H1 (cell line): ENCODE measurements around the gene RIT2.
A peak's percentile ranks its signal among the peaks of the same experiment; 100 is the strongest.

Experiments used
- ATF2 ChIP-seq: IDR thresholded peaks from 2 replicates; pipeline ENCODE4 v1.6.1; 2012; ENCODE audit warnings: low read length, inconsistent platforms
- CHD2 ChIP-seq: IDR thresholded peaks from 2 replicates; pipeline ENCODE4 v1.6.1; 2012; ENCODE audit warnings: low read length, improper control_type of control experiment
- CREB1 ChIP-seq: IDR thresholded peaks from 2 replicates; pipeline ENCODE4 v1.6.1; 2012; ENCODE audit warnings: inconsistent platforms
- CTCF ChIP-seq, 3 experiments: IDR thresholded peaks; 1 replicate in 2 of 3; 2 replicates in 1 of 3; pipeline versions ENCODE4 v1.5.1 to v1.6.1; 2011; ENCODE audit warnings: low read length in 3 of 3, mild to moderate bottlenecking in 3 of 3, inconsistent platforms in 2 of 3, low read depth in 1 of 3, moderate library complexity in 1 of 3; ENCODE audit not compliant: insufficient read depth in 1 of 3; ENCODE audit errors: control extremely low read depth in 1 of 3
- EP300 ChIP-seq, 2 experiments: IDR thresholded peaks; 1 replicate in 1 of 2; 2 replicates in 1 of 2; pipeline ENCODE4 v1.6.1; 2011 to 2012; ENCODE audit warnings: low read depth in 2 of 2, low read length in 2 of 2, mild to moderate bottlenecking in 2 of 2, borderline replicate concordance in 1 of 2, inconsistent platforms in 1 of 2, moderate library complexity in 1 of 2
- EZH2 ChIP-seq: fragments of 200-600 bp; sonication (generic); IDR thresholded peaks from 2 replicates; pipeline ENCODE4 v1.7.1; 2012; ENCODE audit warnings: low read depth, mild to moderate bottlenecking, moderate library complexity, low read length, inconsistent platforms; ENCODE audit not compliant: severe bottlenecking
- GABPA ChIP-seq: IDR thresholded peaks from 2 replicates; pipeline ENCODE4 v1.6.1; 2011; ENCODE audit warnings: mild to moderate bottlenecking, low read length, moderate library complexity, borderline replicate concordance; ENCODE audit not compliant: insufficient read depth
- NRF1 ChIP-seq: IDR thresholded peaks from 2 replicates; pipeline ENCODE4 v1.6.1; 2011; ENCODE audit warnings: mild to moderate bottlenecking, low read depth, low read length, improper control_type of control experiment
- POLR2AphosphoS5 ChIP-seq: IDR thresholded peaks from 2 replicates; pipeline ENCODE4 v1.6.1; 2011; ENCODE audit warnings: low read depth, low read length
- SRF ChIP-seq: IDR thresholded peaks from 2 replicates; pipeline ENCODE4 v1.6.1; 2011; ENCODE audit warnings: mild to moderate bottlenecking, low read depth, low read length, moderate library complexity
- TAF7 ChIP-seq: optimal IDR thresholded peaks from 2 replicates; pipeline ENCODE3; 2011; ENCODE audit warnings: low read depth, mild to moderate bottlenecking, inconsistent platforms, low read length, moderate library complexity, borderline replicate concordance
- TEAD4 ChIP-seq: IDR thresholded peaks from 2 replicates; pipeline ENCODE4 v1.6.1; 2012; ENCODE audit warnings: low read depth, low read length, inconsistent platforms, mixed read lengths
- USF2 ChIP-seq: IDR thresholded peaks from 2 replicates; pipeline ENCODE4 v1.6.1; 2011; ENCODE audit warnings: low read length, improper control_type of control experiment

GRCh38 chr18:42730272-42730671 is 385.2 kb downstream of the RIT2 start:
- TF ChIP-seq EZH2 (no peak), CHD2 (no peak), SRF (no peak), GABPA (no peak), ATF2 (no peak), CREB1 (no peak), CTCF (IDR thresholded peaks at IDR 0.05; ENCODE audit: control extremely low read depth in 1 of 3, insufficient read depth in 1 of 3, low read depth in 1 of 3, low read length in 3 of 3) (peak in 2 of 3 experiments; percentile 7 to 38; a peak in 2 of 4 replicates), POLR2AphosphoS5 (no peak), TEAD4 (no peak), EP300 (IDR thresholded peaks at IDR 0.05; ENCODE audit: borderline replicate concordance in 1 of 2, low read depth in 2 of 2, low read length in 2 of 2) (no peak), TAF7 (no peak), USF2 (no peak), NRF1 (no peak)
